ENCODE measurements around the gene EHF. TPM values are rescaled to one million over a fixed set of nuclear protein-coding genes. Genes with fewer than 3 reads are reported as not detected.
A peak's percentile ranks its signal among the peaks of the same experiment; 100 is the strongest.

The EHF gene
- total and polyA plus RNA-seq, 2 donors (not counting 1 experiment from before 2014, with no cell fraction given): 0.51 TPM; not detected in 1

- peaks cover 8% of the 10 kb centered on the region for H3K4me1 ChIP-seq (ENCODE audit: control insufficient read depth, extremely low read depth, insufficient read depth, low read length)
- H3K4me3 ChIP-seq (replicated peaks in 1 of 4; ENCODE audit: control extremely low read depth in 1 of 4, insufficient read depth in 1 of 4, low read depth in 3 of 4, low read length in 4 of 4): no peak overlapping the region
- H3K27ac ChIP-seq (ENCODE audit: insufficient read depth, low read length): no peak overlapping the region
These were observed 27.1 kb downstream of the EHF start for GRCh38 chr11:34648036-34648435.

GRCh38 chr11:34649597-34649996, 28.7 kb downstream of the EHF start:
- H2AFZ ChIP-seq (ENCODE audit: low read length): no peak overlapping the region
- no peak for DNase-seq (ENCODE audit: low read depth in 2 of 2)
- no peak overlapping the region for H3K4me2 ChIP-seq (ENCODE audit: extremely low read depth, insufficient read depth, low read length)
- no peaks in the 10 kb centered on the region for H3K79me2 ChIP-seq (ENCODE audit: control insufficient read depth, insufficient read depth, low read length)
- no peaks in the 10 kb centered on the region for H3K9me3 ChIP-seq (ENCODE audit: control insufficient read depth, insufficient read depth, low read depth, low read length)
- no peaks in the 10 kb centered on the region for H4K20me1 ChIP-seq (ENCODE audit: control insufficient read depth, extremely low read depth, insufficient read depth, low read length)
- no peak overlapping the region for H3K27ac ChIP-seq (ENCODE audit: insufficient read depth, low read length)
- no peak for TF ChIP-seq CTCF (conservative IDR thresholded peaks at IDR 0.05 in 1 of 2, IDR thresholded peaks at IDR 0.05 in 1 of 2; ENCODE audit: low read depth in 1 of 2, low read length in 2 of 2)
- H3K4me3 ChIP-seq (replicated peaks in 1 of 4; ENCODE audit: control extremely low read depth in 1 of 4, insufficient read depth in 1 of 4, low read depth in 3 of 4, low read length in 4 of 4): no peak overlapping the region
- no peak overlapping the region for H3K9ac ChIP-seq (ENCODE audit: insufficient read depth, low read length)
- H3K36me3 ChIP-seq (ENCODE audit: control insufficient read depth, insufficient read depth, low read length): no peaks in the 10 kb centered on the region
- H3K4me1 ChIP-seq (ENCODE audit: control insufficient read depth, extremely low read depth, insufficient read depth, low read length): peaks cover 14% of the 10 kb centered on the region
- no peaks in the 10 kb centered on the region for H3K27me3 ChIP-seq (ENCODE audit: control insufficient read depth, insufficient read depth, low read length)

More at GRCh38 chr11:34648036-34648435, 27.1 kb downstream of the EHF start:
- Histone ChIP-seq H3K79me2 (ENCODE audit: control insufficient read depth, insufficient read depth, low read length) (no peaks in the 10 kb centered on the region), H3K4me2 (ENCODE audit: extremely low read depth, insufficient read depth, low read length) (no peak overlapping the region), H2AFZ (ENCODE audit: low read length) (no peak overlapping the region), H3K36me3 (ENCODE audit: control insufficient read depth, insufficient read depth, low read length) (no peaks in the 10 kb centered on the region), H3K9ac (ENCODE audit: insufficient read depth, low read length) (no peak overlapping the region), H4K20me1 (ENCODE audit: control insufficient read depth, extremely low read depth, insufficient read depth, low read length) (no peaks in the 10 kb centered on the region), H3K27me3 (ENCODE audit: control insufficient read depth, insufficient read depth, low read length) (no peaks in the 10 kb centered on the region), H3K9me3 (ENCODE audit: control insufficient read depth, insufficient read depth, low read depth, low read length) (no peaks in the 10 kb centered on the region)
- TF ChIP-seq CTCF (conservative IDR thresholded peaks at IDR 0.05 in 1 of 2, IDR thresholded peaks at IDR 0.05 in 1 of 2; ENCODE audit: low read depth in 1 of 2, low read length in 2 of 2) (no peak), EZH2 (IDR thresholded peaks at IDR 0.05; ENCODE audit: low read length, missing control alignments) (no peak)
- DNase-seq (ENCODE audit: low read depth in 2 of 2): no peak

GRCh38 chr11:34650528-34650927, 29.6 kb downstream of the EHF start:
- Histone ChIP-seq H3K9ac (ENCODE audit: insufficient read depth, low read length) (no peak overlapping the region), H3K27me3 (ENCODE audit: control insufficient read depth, insufficient read depth, low read length) (no peaks in the 10 kb centered on the region), H3K9me3 (ENCODE audit: control insufficient read depth, insufficient read depth, low read depth, low read length) (no peaks in the 10 kb centered on the region), H3K4me2 (ENCODE audit: extremely low read depth, insufficient read depth, low read length) (no peak overlapping the region), H3K36me3 (ENCODE audit: control insufficient read depth, insufficient read depth, low read length) (no peaks in the 10 kb centered on the region), H2AFZ (ENCODE audit: low read length) (no peak overlapping the region), H3K27ac (ENCODE audit: insufficient read depth, low read length) (no peak overlapping the region), H3K4me1 (ENCODE audit: control insufficient read depth, extremely low read depth, insufficient read depth, low read length) (peaks cover 16% of the 10 kb centered on the region), H4K20me1 (ENCODE audit: control insufficient read depth, extremely low read depth, insufficient read depth, low read length) (no peaks in the 10 kb centered on the region), H3K4me3 (replicated peaks in 1 of 4; ENCODE audit: control extremely low read depth in 1 of 4, insufficient read depth in 1 of 4, low read depth in 3 of 4, low read length in 4 of 4) (no peak overlapping the region), H3K79me2 (ENCODE audit: control insufficient read depth, insufficient read depth, low read length) (no peaks in the 10 kb centered on the region)
- TF ChIP-seq EZH2 (IDR thresholded peaks at IDR 0.05; ENCODE audit: low read length, missing control alignments) (no peak), CTCF (conservative IDR thresholded peaks at IDR 0.05 in 1 of 2, IDR thresholded peaks at IDR 0.05 in 1 of 2; ENCODE audit: low read depth in 1 of 2, low read length in 2 of 2) (no peak)
- DNase-seq (ENCODE audit: low read depth in 2 of 2): peak; percentile 43 to 90

Data from fibroblast of lung (primary cell).